Endothelial cell of umbilical vein (primary cell): Measurements from ENCODE around the gene ZNF597. TPM values are rescaled to one million over a fixed set of nuclear protein-coding genes. Genes with fewer than 3 reads are reported as not detected.

Experiments used
- BruUV-seq: library from RNA; stranded (reverse); fragments of 400-500 nt; replicated peaks from 2 replicates; lab custom pipeline; 2021; lab: Mats Ljungman, UMichigan
- CTCF ChIA-PET: fragments of 300-600, 350-600 bp; sonication (Branson Sonifier 250); formaldehyde crosslinking; loops from one replicate; lab custom pipeline; 2021; ENCODE audit warnings: antibody characterized with exemption, inconsistent platforms; lab: Charles Lee
- POLR2A ChIA-PET: fragments of 300-600, 350-600 bp; sonication (Branson Sonifier 250); formaldehyde crosslinking; loops from one replicate; lab custom pipeline; 2021; ENCODE audit warnings: antibody characterized with exemption, inconsistent platforms; lab: Charles Lee
- DNase-seq: peaks from one replicate; pipeline ENCODE4 v3.0.0-alpha.2; 2011; ENCODE audit warnings: low read depth, low spot score
- FAIRE-seq: peaks from 2 replicates; lab custom pipeline; 2011; peaks lifted over from hg19 to GRCh38; lab: Jason Lieb, UNC
- H2AFZ ChIP-seq: 2 replicates; pipeline ENCODE4 v1.6.0; 2012; ENCODE audit warnings: low read depth, low read length, control low read depth, inconsistent platforms
- H3K27ac ChIP-seq: 2 replicates; pipeline ENCODE4 v1.5.1; 2011; ENCODE audit warnings: low read depth, mild to moderate bottlenecking, control low read depth, low read length, moderate library complexity; ENCODE audit not compliant: insufficient read depth
- H3K27me3 ChIP-seq, 2 experiments: 2 replicates each; pipeline versions ENCODE4 v1.6.0 to v1.6.1; 2011; ENCODE audit warnings: low read length in 2 of 2, mixed read lengths in 1 of 2; ENCODE audit not compliant: control insufficient read depth in 2 of 2, insufficient read depth in 2 of 2
- H3K36me3 ChIP-seq, 2 experiments: 2 replicates in 1 of 2; 3 replicates in 1 of 2; pipeline ENCODE4 v1.5.1; 2011; ENCODE audit warnings: low read length in 2 of 2, mild to moderate bottlenecking in 1 of 2, moderate library complexity in 1 of 2; ENCODE audit not compliant: control insufficient read depth in 2 of 2, insufficient read depth in 2 of 2; ENCODE audit errors: extremely low read depth in 1 of 2
- H3K4me1 ChIP-seq: 3 replicates; pipeline ENCODE4 v1.5.1; 2011; ENCODE audit warnings: mild to moderate bottlenecking, low read length; ENCODE audit not compliant: control insufficient read depth, insufficient read depth; ENCODE audit errors: extremely low read depth
- H3K4me2 ChIP-seq: 2 replicates; pipeline ENCODE4 v1.6.1; 2011; ENCODE audit warnings: low read length, control low read depth, mixed read lengths; ENCODE audit not compliant: insufficient read depth
- H3K4me3 ChIP-seq, 3 experiments: fragments of 200-600 bp in 1 of 3; sonication (generic), shearing (Covaris generic) in 1 of 3; replicated peaks in 1 of 3; 2 replicates each; pipeline ENCODE4 v1.5.1; 2011 to 2016; ENCODE audit warnings: control low read depth in 3 of 3, low read length in 3 of 3, mild to moderate bottlenecking in 2 of 3, inconsistent platforms in 1 of 3, low read depth in 1 of 3, moderate library complexity in 1 of 3; ENCODE audit not compliant: insufficient read depth in 1 of 3
- H3K79me2 ChIP-seq: 2 replicates; pipeline ENCODE4 v1.6.0; 2012; ENCODE audit warnings: low read length, inconsistent platforms; ENCODE audit not compliant: control insufficient read depth, insufficient read depth
- H3K9ac ChIP-seq: replicated peaks from 2 replicates; pipeline ENCODE3; 2011; ENCODE audit warnings: low read length, control low read depth; ENCODE audit not compliant: insufficient read depth; ENCODE audit errors: extremely low read depth
- H3K9me1 ChIP-seq: replicated peaks from 3 replicates; pipeline ENCODE4 v1.6.0; 2011; ENCODE audit warnings: mild to moderate bottlenecking, low read length; ENCODE audit not compliant: control insufficient read depth, insufficient read depth; ENCODE audit errors: extremely low read depth
- H3K9me3 ChIP-seq: replicated peaks from 2 replicates; pipeline ENCODE4 v1.5.1; 2012; ENCODE audit warnings: low read length, inconsistent platforms; ENCODE audit not compliant: control insufficient read depth, insufficient read depth
- H4K20me1 ChIP-seq: replicated peaks from 2 replicates; pipeline ENCODE3; 2011; ENCODE audit warnings: mild to moderate bottlenecking, low read length; ENCODE audit not compliant: control insufficient read depth, insufficient read depth; ENCODE audit errors: extremely low read depth
- FOS ChIP-seq: IDR thresholded peaks from 2 replicates; pipeline ENCODE4 v1.6.1; 2011; ENCODE audit warnings: mild to moderate bottlenecking, low read length, moderate library complexity, borderline replicate concordance; ENCODE audit not compliant: insufficient read depth
- JUN ChIP-seq: IDR thresholded peaks from 2 replicates; pipeline ENCODE4 v1.6.1; 2011; ENCODE audit warnings: borderline replicate concordance, low read depth; ENCODE audit not compliant: insufficient read length, insufficient read depth
- MYC ChIP-seq: IDR thresholded peaks from one replicate; pipeline ENCODE4 v1.6.1; 2011; ENCODE audit warnings: mild to moderate bottlenecking, low read depth, low read length
- POLR2AphosphoS5 ChIP-seq: IDR thresholded peaks from 2 replicates; pipeline ENCODE4 v1.6.1; 2012; ENCODE audit warnings: low read depth, mild to moderate bottlenecking, control low read depth, low read length, moderate library complexity; ENCODE audit not compliant: insufficient read depth
- dilution Hi-C: fragments of 300-500 bp; cut with MboI; formaldehyde crosslinking; loops from one replicate; pipeline ENCODE4 v1.15.0; 2019; ENCODE audit warnings: low sequenced_read_pairs; ENCODE audit not compliant: extremely low pct_ligation_motif_present
- intact Hi-C: fragments of 100-400 bp; cut with micrococcal nuclease; formaldehyde crosslinking; loops from one replicate; pipeline ENCODE4 v1.10.0; 2022
- polyA plus RNA-seq, 4 experiments: library from polyadenylated mRNA; depleted of rRNA in 3 of 4; stranded (reverse) in 3 of 4; unstranded in 1 of 4; fragments of >200 nt; gene quantifications; 2 replicates each; pipeline versions ENCODE4 v1.2.1 to v1.2.3, GENCODE V29; 2011 to 2012; ENCODE audit warnings: missing spikeins in 1 of 4
- total RNA-seq: library from RNA; stranded (reverse); gene quantifications from 2 replicates; pipeline ENCODE4 v1.2.3, GENCODE V29; 2021
- TF ChIP-seq, protein P1 (sequence below), 2 donors: IDR thresholded peaks; 1 replicate in 1 of 2; 2 replicates in 1 of 2; pipeline ENCODE4 v1.5.1; 2011; ENCODE audit warnings: low read length in 2 of 2, mild to moderate bottlenecking in 2 of 2, moderate library complexity in 2 of 2, control low read depth in 1 of 2, inconsistent platforms in 1 of 2, low read depth in 1 of 2; ENCODE audit not compliant: insufficient read depth in 1 of 2; ENCODE audit errors: extremely low read depth in 1 of 2

The ZNF597 gene
- total and polyA plus RNA-seq, 2 donors (not counting 3 experiments of a cell fraction or from before 2014, with no cell fraction given) = 0.75 to 1.4 TPM

- peak overlapping the region; percentile 19 for H3K4me2 ChIP-seq
- CTCF ChIA-PET = no interaction called here
- no peak overlapping the region for H2AFZ ChIP-seq
- no peaks in the 10 kb centered on the region for H3K9me3 ChIP-seq
- no peak overlapping the region for H3K4me3 ChIP-seq
- H3K27ac ChIP-seq = no peak overlapping the region
- no peaks in the 10 kb centered on the region for H3K79me2 ChIP-seq
- no TSS peak for BruUV-seq
- H3K9me1 ChIP-seq = no peaks in the 10 kb centered on the region
- H3K4me1 ChIP-seq = peaks cover 3% of the 10 kb centered on the region
- no peak overlapping the region for H3K9ac ChIP-seq
- H3K36me3 ChIP-seq = peaks cover 0 to 5% of the 10 kb centered on the region in 2 experiments
- dilution Hi-C loops (no loop called here), intact Hi-C loops (no loop called here)
- no peak for TF ChIP-seq JUN
- TF ChIP-seq MYC = no peak
- no peak for TF ChIP-seq FOS
- TF ChIP-seq, protein P1, sequence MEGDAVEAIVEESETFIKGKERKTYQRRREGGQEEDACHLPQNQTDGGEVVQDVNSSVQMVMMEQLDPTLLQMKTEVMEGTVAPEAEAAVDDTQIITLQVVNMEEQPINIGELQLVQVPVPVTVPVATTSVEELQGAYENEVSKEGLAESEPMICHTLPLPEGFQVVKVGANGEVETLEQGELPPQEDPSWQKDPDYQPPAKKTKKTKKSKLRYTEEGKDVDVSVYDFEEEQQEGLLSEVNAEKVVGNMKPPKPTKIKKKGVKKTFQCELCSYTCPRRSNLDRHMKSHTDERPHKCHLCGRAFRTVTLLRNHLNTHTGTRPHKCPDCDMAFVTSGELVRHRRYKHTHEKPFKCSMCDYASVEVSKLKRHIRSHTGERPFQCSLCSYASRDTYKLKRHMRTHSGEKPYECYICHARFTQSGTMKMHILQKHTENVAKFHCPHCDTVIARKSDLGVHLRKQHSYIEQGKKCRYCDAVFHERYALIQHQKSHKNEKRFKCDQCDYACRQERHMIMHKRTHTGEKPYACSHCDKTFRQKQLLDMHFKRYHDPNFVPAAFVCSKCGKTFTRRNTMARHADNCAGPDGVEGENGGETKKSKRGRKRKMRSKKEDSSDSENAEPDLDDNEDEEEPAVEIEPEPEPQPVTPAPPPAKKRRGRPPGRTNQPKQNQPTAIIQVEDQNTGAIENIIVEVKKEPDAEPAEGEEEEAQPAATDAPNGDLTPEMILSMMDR (IDR thresholded peaks at IDR 0.05; ENCODE audit: extremely low read depth in 1 of 2, insufficient read depth in 1 of 2, low read depth in 1 of 2, low read length in 2 of 2) = no peak
- FAIRE-seq = peak; percentile 8
- POLR2A ChIA-PET = no interaction called here
- no peaks in the 10 kb centered on the region for H4K20me1 ChIP-seq
- no peak for DNase-seq
- H3K27me3 ChIP-seq = peaks cover 0 to 13% of the 10 kb centered on the region in 2 experiments
Observed at GRCh38 chr16:3431779-3432219, 11.5 kb downstream of the ZNF597 start.

GRCh38 chr16:3413730-3414379 lies 29.4 kb downstream of the ZNF597 start:
- H3K4me1 ChIP-seq = no peaks in the 10 kb centered on the region
- H3K79me2 ChIP-seq = no peaks in the 10 kb centered on the region
- dilution Hi-C loops = no loop called here
- intact Hi-C loops = no loop called here
- FAIRE-seq (no peak), DNase-seq (no peak)
- peaks cover 2% of the 10 kb centered on the region for H3K9me3 ChIP-seq
- no TSS peak for BruUV-seq
- peaks cover 0 to under 1% of the 10 kb centered on the region in 2 experiments for H3K36me3 ChIP-seq
- H4K20me1 ChIP-seq = no peaks in the 10 kb centered on the region
- no peak overlapping the region for H2AFZ ChIP-seq
- CTCF ChIA-PET = interaction anchor here (2.5 kb wide), 1 partner anchor 12 kb away, joined by 14 read pairs; the partner anchor contains the start of genes ZNF174 and ZSCAN32
- POLR2A ChIA-PET = no interaction called here
- H3K27ac ChIP-seq = no peak overlapping the region
- no peak overlapping the region for H3K9ac ChIP-seq
- TF ChIP-seq MYC (no peak), JUN (no peak), POLR2AphosphoS5 (no peak)
- H3K27me3 ChIP-seq = no peaks in the 10 kb centered on the region
- no peaks in the 10 kb centered on the region for H3K9me1 ChIP-seq
- H3K4me2 ChIP-seq = no peak overlapping the region
- no peak overlapping the region for H3K4me3 ChIP-seq
